NOMO-1 treated with dmso at 0.1 percent for 144 hours (cell line): ENCODE measurements around the gene DSEL.

Source experiments
- DNase-seq: peaks from one replicate; lab custom pipeline; 2025; ENCODE audit not compliant: unreplicated experiment; lab: John Stamatoyannopoulos, UW

Gene DSEL

GRCh38 chr18:67504739-67505138, 11.8 kb downstream of the DSEL start:
- no peak for DNase-seq

DNA sequence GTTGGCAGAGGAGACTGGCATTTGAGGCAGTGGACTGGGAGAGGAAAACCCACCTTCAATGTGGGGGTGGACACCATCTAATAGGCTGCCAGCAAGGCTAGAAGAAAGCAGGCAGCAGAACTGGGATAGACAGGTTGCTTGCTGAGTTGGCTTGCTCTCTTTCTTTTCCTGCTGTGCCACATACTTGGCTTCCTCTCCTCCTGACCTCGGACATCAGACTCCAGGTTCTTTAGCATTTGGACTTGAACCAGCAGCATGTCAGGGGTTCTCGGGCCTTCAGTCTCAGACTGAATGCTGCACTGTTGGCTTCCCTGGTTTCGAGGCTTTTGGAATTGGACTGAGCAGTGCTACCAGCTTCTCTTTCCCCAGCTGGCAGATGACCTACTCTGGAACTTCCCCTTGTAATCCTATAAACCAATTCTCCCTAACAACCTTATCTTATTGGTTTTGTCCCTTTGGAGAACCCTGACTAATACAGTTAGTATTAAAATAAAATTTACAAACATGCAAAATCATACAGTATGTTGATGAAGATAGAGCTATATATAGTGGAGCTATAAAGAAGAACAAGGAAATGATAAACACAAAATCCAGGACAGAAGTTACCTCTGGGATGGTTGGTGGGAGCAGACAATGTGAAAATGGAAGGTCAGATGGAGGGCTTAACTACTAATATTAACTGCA, 15.9 kb downstream of the DSEL start:
- no peak for DNase-seq

DNA sequence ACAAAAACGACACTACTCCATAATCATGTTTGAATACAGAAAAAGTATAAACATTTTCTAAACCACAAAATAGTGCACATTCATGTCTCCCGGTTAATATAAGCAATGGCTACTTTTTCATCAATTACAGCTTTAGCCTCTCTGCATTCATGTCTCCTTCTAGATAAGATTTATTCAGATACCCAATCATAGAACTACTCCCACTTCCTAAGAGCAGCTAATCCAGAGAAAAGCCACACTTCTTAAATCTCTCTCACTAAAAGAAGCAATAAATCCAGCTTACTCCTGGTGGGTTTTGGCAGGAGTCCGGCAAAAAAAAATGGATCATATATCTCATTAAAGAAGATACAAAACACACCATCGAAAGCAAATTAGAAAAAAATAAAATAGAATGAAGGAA, 20.1 kb downstream of the DSEL start:
- no peak for DNase-seq

DNA sequence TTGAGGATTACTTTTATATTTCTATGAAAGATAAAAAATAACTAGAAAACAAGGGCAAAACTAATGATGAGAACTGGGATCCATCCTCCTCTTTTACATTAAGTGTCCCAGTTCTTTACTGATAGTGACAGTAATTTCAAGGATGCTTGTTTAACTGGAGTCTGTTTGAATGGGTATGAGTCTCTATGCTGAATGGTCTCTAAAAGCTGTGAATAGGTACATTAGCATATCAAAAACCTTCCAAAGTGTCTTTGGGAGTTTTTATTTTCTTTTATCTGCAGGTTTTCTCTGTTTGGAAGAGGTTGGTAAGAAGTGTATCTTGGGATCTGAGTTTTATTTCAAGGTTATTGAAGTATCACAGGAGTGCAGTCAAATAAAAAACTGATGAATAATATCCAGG, 30.0 kb downstream of the DSEL start:
- DNase-seq, result no peak

DNA sequence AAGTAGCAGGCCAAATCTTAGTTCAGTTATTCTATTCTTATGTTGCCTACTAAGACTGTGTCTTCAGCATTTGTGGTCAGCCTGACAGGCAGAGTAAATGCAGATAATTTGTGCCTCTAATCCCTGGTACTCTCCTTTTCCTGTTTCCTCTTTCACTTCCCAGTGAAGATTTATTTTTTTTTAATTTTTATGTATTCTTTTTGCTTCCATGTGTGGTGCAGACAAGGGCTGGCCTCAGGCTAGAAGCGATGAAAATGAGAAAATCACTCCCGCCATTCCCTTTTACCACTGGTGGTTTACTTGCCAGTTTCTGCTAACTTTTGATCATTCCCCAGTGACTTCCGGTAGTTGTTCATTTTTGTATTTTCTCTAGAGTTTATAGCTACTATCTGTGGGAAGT, 30.9 kb downstream of the DSEL start:
- no peak for DNase-seq

DNA sequence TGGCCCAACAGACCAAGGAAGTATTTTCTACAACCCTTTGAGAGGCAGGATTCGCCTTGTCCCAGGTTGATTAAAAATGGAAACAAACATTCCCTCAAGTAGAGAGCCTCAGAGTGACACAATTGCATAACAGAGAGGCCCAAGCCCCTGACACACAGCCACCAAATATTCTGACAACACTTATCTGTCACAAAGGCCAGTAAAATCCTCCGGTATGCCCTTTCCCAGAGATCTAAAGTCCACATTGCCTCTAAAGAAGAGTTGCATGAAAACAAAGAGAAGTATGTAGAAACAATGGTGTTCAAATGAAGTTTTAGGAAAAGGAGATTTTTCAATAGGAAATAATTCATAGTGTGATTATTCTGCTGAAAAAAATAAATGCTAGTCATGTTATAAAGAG, 32.1 kb downstream of the DSEL start:
- no peak for DNase-seq

- DNase-seq, result no peak
Measured at GRCh38 chr18:67483952-67484351, 32.6 kb downstream of the DSEL start.

DNA sequence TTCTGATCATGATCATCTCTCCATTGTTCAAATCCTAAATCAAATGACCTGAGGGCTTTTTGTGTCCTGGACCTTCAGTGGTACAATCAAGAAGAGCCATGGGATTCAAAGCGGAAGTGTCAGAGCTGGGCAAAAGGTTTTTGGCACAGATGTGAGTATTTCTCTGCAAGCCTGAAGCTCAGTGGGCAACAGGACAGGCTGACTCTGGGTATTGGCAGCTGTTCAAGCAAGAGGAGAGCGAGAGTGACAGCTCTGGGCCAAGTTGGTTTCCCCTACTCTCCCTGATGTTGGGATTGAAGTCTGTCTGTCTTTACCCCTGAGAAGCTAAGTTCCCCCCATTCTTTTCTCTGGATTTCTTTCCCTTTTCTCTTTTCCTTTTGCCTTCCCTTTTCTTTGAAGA, 33.3 kb downstream of the DSEL start:
- DNase-seq, result no peak

DNA sequence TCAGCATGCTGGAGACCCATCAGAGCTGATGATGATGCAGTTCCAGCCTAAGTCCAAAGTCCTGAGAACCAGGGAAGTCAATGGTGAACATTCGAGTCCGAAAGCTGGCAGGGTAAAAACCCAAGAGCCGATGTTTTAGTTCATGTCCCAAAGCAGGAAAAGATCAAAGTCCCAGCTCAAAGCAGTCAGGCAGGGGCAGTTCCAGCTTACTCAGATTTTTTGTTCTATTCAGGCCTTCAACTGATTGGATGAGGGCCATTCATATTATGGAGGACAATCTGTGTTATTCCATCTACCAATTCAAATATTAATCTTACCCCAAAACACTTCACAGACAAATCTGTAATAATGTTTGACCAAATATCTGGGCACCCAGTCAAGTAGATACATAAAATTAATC, 38.3 kb downstream of the DSEL start:
- no peak for DNase-seq

GRCh38 chr18:67477522-67477921, 39.0 kb downstream of the DSEL start:
- no peak for DNase-seq

- no peak for DNase-seq
Measured at GRCh38 chr18:67476585-67476984, 39.9 kb downstream of the DSEL start.

- DNase-seq, result no peak
Measured at GRCh38 chr18:67475673-67476072, 40.8 kb downstream of the DSEL start.

GRCh38 chr18:67468038-67468437, 48.5 kb downstream of the DSEL start:
- DNase-seq, result no peak

- DNase-seq, result no peak
Measured at GRCh38 chr18:67467188-67467587, 49.3 kb downstream of the DSEL start.

GRCh38 chr18:67464499-67464898, 52.0 kb downstream of the DSEL start:
- DNase-seq, result no peak

DNA sequence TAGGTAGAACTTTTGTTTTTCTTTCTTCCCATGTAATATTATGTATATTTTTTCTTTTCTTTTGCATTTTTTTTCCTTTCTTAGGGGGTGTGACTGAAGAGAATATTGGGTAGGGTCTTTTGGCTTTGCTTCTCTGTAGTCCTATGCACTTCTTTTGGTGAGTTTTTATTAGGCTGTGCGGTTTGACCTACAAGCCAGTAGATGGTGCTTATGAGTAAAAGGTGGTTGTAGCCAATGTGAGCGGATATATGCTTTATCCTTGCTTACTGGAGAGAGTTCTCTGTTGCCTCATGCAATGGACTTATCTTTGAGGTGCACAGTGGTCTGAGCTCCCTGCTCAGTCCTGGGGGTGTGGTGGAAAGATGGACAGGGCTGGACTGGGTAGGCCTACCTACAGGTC, 52.7 kb downstream of the DSEL start:
- DNase-seq, result no peak

DNA sequence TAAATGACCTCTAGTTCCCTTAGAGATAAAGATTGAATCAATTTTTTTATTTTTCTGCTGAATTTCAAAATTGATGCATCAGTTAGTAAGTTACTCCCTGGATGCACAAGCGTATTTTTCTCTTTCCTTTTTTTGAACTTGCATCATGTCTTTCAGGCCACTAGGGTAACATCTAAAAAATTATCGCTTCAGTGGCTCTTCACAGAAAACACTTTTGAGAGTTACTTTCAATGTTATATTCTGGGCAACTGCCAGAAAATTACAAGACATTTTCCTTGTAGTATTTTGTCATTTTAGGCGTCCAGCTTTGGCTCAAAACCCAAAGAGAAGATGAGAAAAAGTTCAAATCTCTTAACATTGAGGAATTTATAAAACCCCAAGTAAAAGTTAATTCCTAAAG, 59.8 kb downstream of the DSEL start:
- DNase-seq, result no peak
